D721Med (cell line): Measurements from ENCODE around the gene MSI2.

Experiments used
- DNase-seq: peaks from one replicate; pipeline ENCODE4 v3.0.0; 2011; ENCODE audit warnings: low spot score; ENCODE audit not compliant: insufficient read length
- FAIRE-seq: peaks from 2 replicates; lab custom pipeline; 2011; peaks lifted over from hg19 to GRCh38; lab: Jason Lieb, UNC
- CTCF ChIP-seq: IDR thresholded peaks from 2 replicates; pipeline ENCODE4 v1.5.1; 2012; ENCODE audit warnings: mild to moderate bottlenecking, control low read depth; ENCODE audit not compliant: insufficient read depth; ENCODE audit errors: missing control alignments

Gene MSI2

DNA sequence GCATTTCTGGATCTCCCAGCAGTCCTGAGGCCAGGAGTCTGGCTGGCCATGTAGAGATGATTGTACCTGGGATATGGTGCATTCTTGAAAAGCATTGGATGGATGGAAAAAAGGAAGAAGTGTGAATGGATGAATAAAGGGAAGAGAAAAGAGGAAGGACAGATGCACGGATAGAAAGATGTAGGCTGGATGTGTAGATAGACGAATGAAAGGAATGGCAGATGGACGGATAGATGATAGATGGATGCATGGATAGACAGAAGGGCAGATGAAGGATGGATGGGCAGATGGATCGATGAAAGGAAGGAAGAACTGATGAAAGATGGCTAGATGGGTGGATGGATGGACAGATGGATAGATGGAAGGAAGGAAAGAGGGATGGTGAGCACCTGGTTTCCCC, 210.9 kb downstream of the MSI2 start:
- FAIRE-seq (no peak), DNase-seq (no peak)
- no peak for TF ChIP-seq CTCF

- DNase-seq (no peak), FAIRE-seq (no peak)
- no peak for TF ChIP-seq CTCF
Observed at GRCh38 chr17:57467801-57468200, 211.5 kb downstream of the MSI2 start.

DNA sequence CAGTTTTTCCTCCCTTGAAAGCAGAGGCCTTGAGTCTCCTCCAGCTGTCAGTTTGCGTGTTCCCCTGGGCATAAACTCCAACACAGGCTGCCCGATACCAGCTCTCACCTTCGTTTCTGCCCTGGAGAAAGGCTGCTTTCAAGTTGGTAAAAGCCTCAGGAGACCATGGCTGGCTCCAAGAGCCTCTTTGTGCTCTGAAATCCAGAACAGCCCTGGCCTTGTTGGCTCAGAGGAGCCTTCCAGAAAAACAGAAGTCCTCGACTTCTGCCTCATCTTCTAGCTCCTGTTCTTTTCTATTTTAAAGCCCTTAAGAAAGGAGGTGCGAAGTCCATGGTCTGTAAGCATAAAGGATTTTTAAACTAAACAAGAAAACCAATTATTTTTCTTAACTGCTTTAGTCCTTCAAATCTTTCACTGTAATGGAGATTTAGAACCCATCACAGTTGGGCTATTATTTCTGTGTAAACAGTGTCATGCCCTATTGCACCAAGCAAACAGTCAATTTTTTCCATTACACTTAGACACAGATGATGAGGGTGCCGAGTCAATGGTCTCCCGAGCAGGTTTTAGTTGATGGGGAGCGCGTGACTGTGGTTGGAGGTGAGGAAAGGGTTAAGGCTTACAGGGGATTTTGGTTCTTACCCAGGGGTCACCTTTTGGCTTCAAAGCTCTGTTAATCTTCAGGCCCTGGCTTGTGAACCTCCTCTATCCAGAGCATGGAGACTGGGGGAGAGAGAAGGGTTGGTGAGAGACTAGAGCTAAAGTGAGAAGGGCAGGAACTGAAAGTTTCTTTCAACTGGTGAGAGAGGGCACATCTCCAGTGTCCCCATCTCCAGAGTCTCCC, 212.8 kb downstream of the MSI2 start:
- FAIRE-seq: no peak
- TF ChIP-seq CTCF: no peak
- no peak for DNase-seq

- TF ChIP-seq CTCF: no peak
- no peak for DNase-seq
- no peak for FAIRE-seq
Observed at GRCh38 chr17:57470906-57471305, 214.6 kb downstream of the MSI2 start.

- DNase-seq: no peak
- no peak for FAIRE-seq
Observed at GRCh38 chr17:57471868-57472368, 215.6 kb downstream of the MSI2 start.

GRCh38 chr17:57475796-57476195, 219.5 kb downstream of the MSI2 start:
- TF ChIP-seq CTCF: no peak
- DNase-seq: no peak
- no peak for FAIRE-seq

More at GRCh38 chr17:57471868-57472368, 215.6 kb downstream of the MSI2 start:
- TF ChIP-seq CTCF: no peak

GRCh38 chr17:57477522-57478362, 221.4 kb downstream of the MSI2 start:
- TF ChIP-seq CTCF: no peak
- DNase-seq (no peak), FAIRE-seq (no peak)
